Activated naive CD4-positive, alpha-beta T cell treated with anti-CD3 and anti-CD28 coated beads, Interleukin-2, amount 50 U/mL, for 24 hours (primary cell): Measurements from ENCODE around the gene APOL6.

Source experiments
- H3K27ac Mint-ChIP-seq: one replicate; pipeline ENCODE4 v1.8.0; 2021; ENCODE audit warnings: mild to moderate bottlenecking, mixed read lengths
- H3K27me3 Mint-ChIP-seq: one replicate; pipeline ENCODE4 v1.8.0; 2021; ENCODE audit warnings: mixed read lengths
- H3K36me3 Mint-ChIP-seq: one replicate; pipeline ENCODE4 v1.8.0; 2021; ENCODE audit warnings: mixed read lengths
- H3K4me1 Mint-ChIP-seq: one replicate; pipeline ENCODE4 v1.8.0; 2021; ENCODE audit warnings: mixed read lengths
- H3K4me3 Mint-ChIP-seq: one replicate; pipeline ENCODE4 v1.8.0; 2021; ENCODE audit warnings: mild to moderate bottlenecking, mixed read lengths
- H3K9me3 Mint-ChIP-seq: one replicate; pipeline ENCODE4 v1.8.0; 2021; ENCODE audit warnings: mixed read lengths

The APOL6 gene

DNA sequence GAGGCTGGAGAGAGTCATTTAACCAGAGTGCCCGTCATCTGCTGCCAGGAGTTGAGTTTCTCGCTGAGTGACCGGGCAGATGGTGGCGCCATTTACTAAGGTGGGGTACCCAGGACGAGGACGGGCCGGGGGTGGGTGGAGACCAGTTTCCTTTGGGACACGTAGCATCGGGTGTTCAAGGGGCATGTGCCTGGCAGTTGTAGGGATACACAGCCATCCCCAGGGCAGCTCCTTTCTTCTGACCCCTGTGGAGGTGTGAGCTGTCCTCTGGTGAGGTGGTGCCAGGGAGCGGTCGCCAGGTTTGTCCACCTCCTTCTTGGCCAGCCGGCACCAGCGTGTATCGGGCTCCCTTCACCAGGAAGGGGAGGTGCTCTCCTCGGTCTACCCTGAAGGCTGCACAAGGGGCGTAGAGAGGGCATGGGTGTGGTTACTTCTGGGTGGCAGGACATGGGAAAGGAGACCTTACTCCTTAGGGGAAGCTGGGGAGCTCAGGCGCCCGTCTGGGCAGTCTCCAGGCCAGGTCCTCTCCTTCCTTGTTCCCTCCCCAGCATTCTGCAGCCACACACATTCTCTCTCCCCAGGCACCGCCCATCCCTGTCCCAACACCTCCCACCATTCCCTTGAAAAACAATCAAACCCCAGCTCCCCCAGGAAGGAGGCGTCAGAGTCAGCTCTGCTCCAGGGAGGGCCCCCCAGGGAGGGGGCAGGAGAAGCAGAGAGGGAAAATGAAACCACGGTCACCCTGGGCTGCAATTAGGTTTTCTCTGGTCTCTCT is 20.8 kb upstream of the APOL6 start:
- Mint-ChIP-seq H3K4me1 (peaks cover 29% of the 10 kb centered on the region), H3K36me3 (peaks cover 2% of the 10 kb centered on the region), H3K27me3 (peaks cover 1% of the 10 kb centered on the region), H3K4me3 (peak overlapping the region; percentile 73), H3K27ac (peak overlapping the region; percentile 41), H3K9me3 (no peaks in the 10 kb centered on the region)

DNA sequence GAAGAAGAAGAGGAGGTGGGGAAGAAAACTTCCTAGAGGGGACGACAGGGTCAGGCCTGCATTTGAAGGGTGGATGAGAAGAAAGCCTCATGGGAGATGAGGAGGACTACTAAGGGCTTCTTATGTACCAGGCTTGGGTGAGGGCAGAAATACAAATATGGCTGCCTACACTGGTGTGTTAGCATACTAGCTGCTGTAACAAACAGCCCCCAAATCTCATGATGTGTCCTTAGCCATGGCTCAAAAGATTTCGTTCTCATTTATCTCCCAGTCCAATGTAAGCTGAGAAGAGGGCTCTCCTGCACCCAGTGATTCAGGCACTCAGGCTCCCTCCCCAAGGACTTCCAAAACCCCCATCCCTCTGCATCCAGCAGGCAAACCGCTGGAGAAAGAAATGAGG is 19.5 kb upstream of the APOL6 start:
- Mint-ChIP-seq H3K27me3 (peaks cover 1% of the 10 kb centered on the region), H3K4me3 (no peak overlapping the region), H3K36me3 (peaks cover 2% of the 10 kb centered on the region), H3K4me1 (peaks cover 32% of the 10 kb centered on the region), H3K9me3 (no peaks in the 10 kb centered on the region), H3K27ac (no peak overlapping the region)

DNA sequence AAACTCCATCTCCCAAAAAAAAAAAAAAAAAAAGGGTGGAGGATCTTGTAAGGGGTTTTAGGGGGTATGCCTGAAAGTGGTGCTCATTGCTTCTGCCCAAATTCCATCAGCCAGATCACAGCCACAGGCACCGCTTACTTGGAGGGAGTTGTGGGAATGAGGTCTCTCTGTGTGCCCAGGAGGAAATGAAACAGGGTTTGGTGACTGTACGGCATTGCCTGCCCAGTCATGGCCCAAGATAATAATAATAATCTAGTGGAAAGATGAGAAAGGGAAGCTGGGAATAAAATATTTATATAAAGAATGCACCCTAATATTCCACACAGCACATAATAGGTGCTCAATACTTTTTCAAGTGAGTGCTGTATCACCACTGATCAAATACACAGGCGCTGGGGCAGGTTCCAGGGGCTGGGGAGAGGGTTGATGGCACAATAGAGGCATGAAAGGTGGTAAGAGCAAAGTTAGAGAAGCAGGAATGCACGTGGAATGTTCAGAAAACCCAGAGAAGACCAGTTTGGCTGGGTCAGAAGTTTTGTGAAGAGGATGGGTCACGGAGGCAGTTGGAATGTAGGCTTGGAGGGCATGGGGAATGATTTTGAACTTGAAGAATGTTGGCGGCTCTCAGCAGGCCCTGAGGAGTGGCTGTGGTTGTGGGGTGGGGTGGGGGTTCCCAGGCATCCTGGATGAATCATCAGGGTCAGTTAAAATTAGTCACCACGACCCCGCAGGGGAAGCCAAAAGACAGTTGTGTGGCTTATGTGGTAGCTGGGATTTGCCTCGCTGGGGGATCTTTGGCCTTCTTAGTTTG is 18.6 kb upstream of the APOL6 start:
- Mint-ChIP-seq H3K9me3 (no peaks in the 10 kb centered on the region), H3K36me3 (peaks cover 2% of the 10 kb centered on the region), H3K4me1 (peaks cover 39% of the 10 kb centered on the region), H3K27me3 (peaks cover 1% of the 10 kb centered on the region), H3K27ac (peak overlapping the region; percentile 67), H3K4me3 (no peak overlapping the region)

DNA sequence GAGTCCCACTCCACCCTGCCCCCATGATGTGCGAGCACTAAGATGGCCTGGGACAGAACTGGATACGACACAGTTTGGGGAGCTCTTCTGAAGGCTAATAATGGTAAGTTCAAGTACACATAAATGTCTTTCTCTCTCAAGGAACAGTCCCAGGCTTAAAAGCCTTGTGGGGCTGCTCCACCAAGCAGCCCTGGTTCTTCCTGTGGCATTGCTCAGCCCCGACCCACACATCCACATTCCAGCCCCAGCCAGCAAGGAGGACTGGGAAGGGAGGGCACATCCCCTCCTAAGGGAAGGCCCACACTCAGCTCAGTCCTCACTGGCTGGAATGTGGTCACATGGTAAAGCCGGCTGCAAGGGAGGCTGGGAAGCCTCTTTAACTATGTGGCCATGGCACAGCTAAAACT is 17.9 kb upstream of the APOL6 start:
- H3K4me3 Mint-ChIP-seq, result no peak overlapping the region

DNA sequence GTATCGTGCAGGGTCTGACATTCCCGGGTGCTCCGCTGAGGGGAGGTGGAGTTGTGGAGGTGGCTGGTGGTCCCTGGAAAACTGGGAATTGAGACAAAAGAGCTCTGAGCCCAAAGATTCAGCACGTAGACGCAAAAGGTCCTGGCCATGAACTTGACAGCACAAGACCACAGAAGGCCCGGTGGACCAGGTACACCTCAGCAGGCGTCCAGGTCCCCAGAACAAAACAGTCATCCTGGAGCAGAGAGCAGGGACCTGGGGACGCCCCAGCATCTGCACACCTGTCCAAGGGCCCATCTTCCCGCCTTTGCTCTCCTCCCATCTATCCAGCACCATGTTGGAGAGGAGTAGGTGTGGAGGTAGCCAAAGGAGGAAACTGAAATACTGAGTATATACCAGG is 17.4 kb upstream of the APOL6 start:
- Mint-ChIP-seq H3K27ac (peak overlapping the region; percentile 79), H3K36me3 (peaks cover 2% of the 10 kb centered on the region), H3K9me3 (no peaks in the 10 kb centered on the region), H3K4me3 (no peak overlapping the region), H3K27me3 (no peaks in the 10 kb centered on the region), H3K4me1 (peaks cover 39% of the 10 kb centered on the region)

More for the DNA sequence above, 17.9 kb upstream of the APOL6 start:
- Mint-ChIP-seq H3K9me3 (no peaks in the 10 kb centered on the region), H3K27ac (peak overlapping the region; percentile 79), H3K36me3 (peaks cover 2% of the 10 kb centered on the region), H3K27me3 (no peaks in the 10 kb centered on the region), H3K4me1 (peaks cover 39% of the 10 kb centered on the region)

DNA sequence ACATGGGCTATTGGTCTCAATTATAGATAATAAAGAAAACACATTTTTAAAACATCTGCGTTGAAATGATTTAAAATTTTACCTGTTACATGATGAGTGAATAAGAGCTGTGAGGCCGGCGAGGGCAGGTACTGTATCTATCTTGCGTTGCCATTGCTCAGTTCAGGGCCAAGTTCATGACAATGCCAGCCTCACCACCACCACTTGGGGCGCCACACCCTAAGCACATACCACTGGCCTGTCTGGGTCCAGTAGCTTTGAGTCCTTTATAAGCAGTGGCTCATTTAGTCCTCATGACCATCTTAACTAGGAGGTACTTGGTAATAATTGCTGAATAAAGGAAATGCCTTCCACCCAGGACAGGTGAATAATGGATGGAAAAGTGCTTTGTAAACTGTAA is 16.6 kb upstream of the APOL6 start:
- Mint-ChIP-seq H3K9me3 (no peaks in the 10 kb centered on the region), H3K36me3 (peaks cover 2% of the 10 kb centered on the region), H3K4me3 (no peak overlapping the region), H3K4me1 (peaks cover 39% of the 10 kb centered on the region), H3K27me3 (no peaks in the 10 kb centered on the region), H3K27ac (no peak overlapping the region)

DNA sequence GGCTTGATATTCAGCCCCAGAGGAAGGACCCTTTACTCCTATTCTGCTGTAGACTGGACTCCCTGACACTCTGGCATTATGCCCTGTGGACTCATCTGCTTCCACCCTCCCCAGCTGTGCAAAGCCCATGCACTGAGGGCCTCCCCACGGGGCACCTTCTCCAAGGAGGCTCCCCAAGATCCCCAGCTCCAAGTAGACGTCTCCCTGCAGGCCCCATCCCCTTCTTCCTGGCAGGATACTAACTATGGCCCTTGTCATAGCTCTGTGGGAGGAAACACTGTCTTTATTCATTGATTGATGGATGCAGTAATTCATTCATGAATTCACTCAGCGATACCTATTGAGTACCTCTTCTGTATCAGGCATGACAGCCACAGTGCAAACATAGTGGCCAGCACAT is 15.3 kb upstream of the APOL6 start:
- H3K27ac Mint-ChIP-seq, result no peak overlapping the region
- H3K27me3 Mint-ChIP-seq, result no peaks in the 10 kb centered on the region
- peaks cover 28% of the 10 kb centered on the region for H3K4me1 Mint-ChIP-seq

DNA sequence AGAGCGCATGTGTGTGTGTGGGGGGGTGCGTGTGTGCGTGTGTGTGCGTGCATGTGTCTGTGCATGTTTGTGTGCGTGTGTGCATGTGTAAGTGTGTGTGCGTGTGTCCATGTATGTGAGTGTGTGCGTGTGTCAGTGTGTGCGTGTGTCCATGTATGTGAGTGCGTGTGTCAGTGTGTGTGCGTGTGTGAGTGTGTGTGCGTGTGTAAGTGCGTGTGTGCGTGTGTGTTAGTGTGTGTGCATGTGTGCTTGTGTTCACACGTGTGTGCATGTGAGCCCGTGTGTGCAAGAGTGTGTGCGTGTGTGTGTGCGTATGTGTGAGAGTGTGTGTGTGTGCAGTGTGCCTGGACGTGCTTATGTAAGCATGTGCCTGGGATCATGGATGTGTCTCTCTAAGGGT is 14.7 kb upstream of the APOL6 start:
- Mint-ChIP-seq H3K36me3 (peaks cover under 1% of the 10 kb centered on the region), H3K27ac (no peak overlapping the region)

More for the DNA sequence above, 15.3 kb upstream of the APOL6 start:
- Mint-ChIP-seq H3K9me3 (no peaks in the 10 kb centered on the region), H3K36me3 (peaks cover 2% of the 10 kb centered on the region), H3K4me3 (no peak overlapping the region)

DNA sequence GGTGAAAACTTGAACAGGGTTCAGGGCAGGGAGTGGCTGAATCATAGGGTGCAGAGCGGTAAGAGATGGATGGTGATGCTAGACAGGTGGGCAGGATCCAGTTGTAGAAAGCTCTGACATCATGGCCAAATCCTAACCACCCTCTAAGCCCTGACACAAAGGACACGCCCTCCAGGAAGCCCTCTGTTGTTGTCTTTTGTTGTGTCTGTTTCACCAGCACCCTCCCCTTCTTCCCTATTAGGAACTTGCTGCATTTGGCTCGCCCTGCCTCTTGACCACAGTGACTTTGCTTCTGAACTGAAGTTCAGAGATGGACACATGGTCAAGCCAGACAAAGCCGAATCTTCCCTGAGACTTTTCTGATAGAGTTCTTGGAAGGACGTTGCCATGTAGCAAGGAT is 14.2 kb upstream of the APOL6 start:
- no peaks in the 10 kb centered on the region for H3K36me3 Mint-ChIP-seq
- peaks cover 28% of the 10 kb centered on the region for H3K4me1 Mint-ChIP-seq
- no peaks in the 10 kb centered on the region for H3K27me3 Mint-ChIP-seq
- H3K4me3 Mint-ChIP-seq, result no peak overlapping the region
- no peak overlapping the region for H3K27ac Mint-ChIP-seq
- H3K9me3 Mint-ChIP-seq, result no peaks in the 10 kb centered on the region

More for the DNA sequence above, 14.7 kb upstream of the APOL6 start:
- no peaks in the 10 kb centered on the region for H3K27me3 Mint-ChIP-seq
- H3K4me1 Mint-ChIP-seq, result peaks cover 28% of the 10 kb centered on the region
- H3K9me3 Mint-ChIP-seq, result no peaks in the 10 kb centered on the region
- no peak overlapping the region for H3K4me3 Mint-ChIP-seq

DNA sequence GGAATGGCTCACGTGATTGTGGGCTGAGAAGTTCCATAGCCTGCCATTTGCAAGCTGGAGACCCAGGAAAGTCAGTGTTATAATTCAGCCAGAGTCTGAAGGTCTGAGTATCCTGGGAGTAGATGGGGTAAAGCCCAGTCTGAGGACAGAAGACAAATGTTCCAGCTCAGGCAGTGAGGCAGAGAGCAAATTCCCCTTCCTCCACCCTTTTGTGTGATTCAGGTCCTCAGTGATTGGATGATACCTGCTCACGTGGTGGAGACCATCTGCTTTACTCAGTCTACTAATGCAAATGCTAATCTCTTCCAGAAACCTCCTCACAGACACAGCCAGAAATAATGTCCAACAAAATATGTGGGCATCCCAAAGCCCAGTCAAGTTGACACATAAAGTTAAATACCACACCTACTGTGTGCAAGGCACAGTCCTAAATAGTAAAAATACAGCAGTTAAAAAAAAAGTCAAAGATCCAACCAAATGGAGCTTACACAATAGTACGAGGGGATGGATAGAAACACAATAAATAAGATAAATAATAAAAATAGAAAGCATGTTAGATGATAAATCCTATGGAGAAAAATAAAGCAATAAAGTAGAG is 13.2 kb upstream of the APOL6 start:
- Mint-ChIP-seq H3K27ac (peak overlapping the region; percentile 71), H3K9me3 (no peaks in the 10 kb centered on the region), H3K27me3 (no peaks in the 10 kb centered on the region), H3K4me1 (peaks cover 20% of the 10 kb centered on the region), H3K4me3 (no peak overlapping the region), H3K36me3 (no peaks in the 10 kb centered on the region)

DNA sequence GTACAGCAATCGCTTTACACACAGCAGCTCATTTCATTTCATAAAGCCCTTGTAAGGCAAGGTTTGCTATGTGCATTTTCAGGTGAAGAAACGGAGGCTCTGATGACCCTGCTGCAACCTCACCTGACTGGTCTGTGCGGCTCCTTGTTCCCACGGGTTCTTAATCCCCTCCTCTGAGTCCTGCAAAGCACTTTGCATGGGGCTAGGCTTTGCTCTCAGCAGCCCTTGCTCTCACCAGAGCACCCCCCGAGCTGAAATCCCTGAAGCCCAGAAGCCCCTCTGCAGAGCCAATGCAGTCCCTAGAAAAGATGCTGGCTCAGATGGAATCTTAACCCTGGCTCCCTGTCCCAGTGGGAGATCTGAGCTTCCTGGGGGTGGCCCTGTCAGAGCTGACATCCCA is 11.0 kb upstream of the APOL6 start:
- H3K9me3 Mint-ChIP-seq, result no peaks in the 10 kb centered on the region
- peaks cover 14% of the 10 kb centered on the region for H3K4me1 Mint-ChIP-seq
- no peaks in the 10 kb centered on the region for H3K36me3 Mint-ChIP-seq
- H3K27me3 Mint-ChIP-seq, result no peaks in the 10 kb centered on the region
- no peak overlapping the region for H3K27ac Mint-ChIP-seq
- H3K4me3 Mint-ChIP-seq, result no peak overlapping the region

DNA sequence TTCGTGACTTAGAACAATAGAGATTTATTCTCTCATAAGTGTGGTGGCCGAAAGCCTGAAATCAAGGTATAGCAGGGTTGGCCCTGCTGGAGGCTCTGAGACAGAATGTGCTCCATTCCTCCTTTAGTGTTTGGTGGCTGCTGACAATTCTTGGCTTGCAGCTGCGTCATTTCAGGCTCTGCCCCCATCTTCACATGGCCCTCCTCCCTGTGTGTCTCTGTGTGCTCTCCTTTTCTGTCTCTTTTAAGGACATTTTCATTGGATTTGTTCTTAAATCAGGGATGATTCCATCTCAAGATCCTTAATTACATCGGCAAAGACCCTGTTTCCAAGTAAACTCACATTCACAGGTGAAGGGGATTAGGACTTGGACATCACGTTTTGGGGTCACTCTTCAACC is 10.2 kb upstream of the APOL6 start:
- H3K9me3 Mint-ChIP-seq, result no peaks in the 10 kb centered on the region
- no peaks in the 10 kb centered on the region for H3K27me3 Mint-ChIP-seq
- peaks cover 14% of the 10 kb centered on the region for H3K4me1 Mint-ChIP-seq
- H3K36me3 Mint-ChIP-seq, result no peaks in the 10 kb centered on the region
- H3K27ac Mint-ChIP-seq, result no peak overlapping the region
- H3K4me3 Mint-ChIP-seq, result no peak overlapping the region

DNA sequence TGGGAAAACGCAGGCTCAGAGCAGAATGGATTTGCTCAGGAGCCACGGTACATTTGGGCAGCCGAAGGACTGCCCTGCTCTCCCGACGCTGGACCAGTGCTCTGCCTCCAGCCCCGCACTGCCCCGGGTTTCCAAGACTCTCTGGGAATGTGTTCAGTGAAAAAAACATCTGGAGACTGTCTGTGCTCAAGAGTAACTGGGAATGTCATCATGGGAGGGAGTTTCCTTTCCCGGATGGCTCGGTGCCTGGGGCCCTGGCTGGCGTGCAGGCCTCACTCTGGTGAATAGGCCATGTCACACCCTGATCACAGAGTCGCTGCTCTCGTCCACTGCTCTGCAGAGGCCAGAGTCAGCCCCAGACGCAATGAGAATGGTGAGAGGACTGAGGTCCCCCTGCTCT is 9.8 kb upstream of the APOL6 start:
- H3K36me3 Mint-ChIP-seq, result no peaks in the 10 kb centered on the region
- H3K9me3 Mint-ChIP-seq, result no peaks in the 10 kb centered on the region
- H3K4me1 Mint-ChIP-seq, result peaks cover 10% of the 10 kb centered on the region
- H3K27me3 Mint-ChIP-seq, result no peaks in the 10 kb centered on the region
- no peak overlapping the region for H3K4me3 Mint-ChIP-seq
- no peak overlapping the region for H3K27ac Mint-ChIP-seq

DNA sequence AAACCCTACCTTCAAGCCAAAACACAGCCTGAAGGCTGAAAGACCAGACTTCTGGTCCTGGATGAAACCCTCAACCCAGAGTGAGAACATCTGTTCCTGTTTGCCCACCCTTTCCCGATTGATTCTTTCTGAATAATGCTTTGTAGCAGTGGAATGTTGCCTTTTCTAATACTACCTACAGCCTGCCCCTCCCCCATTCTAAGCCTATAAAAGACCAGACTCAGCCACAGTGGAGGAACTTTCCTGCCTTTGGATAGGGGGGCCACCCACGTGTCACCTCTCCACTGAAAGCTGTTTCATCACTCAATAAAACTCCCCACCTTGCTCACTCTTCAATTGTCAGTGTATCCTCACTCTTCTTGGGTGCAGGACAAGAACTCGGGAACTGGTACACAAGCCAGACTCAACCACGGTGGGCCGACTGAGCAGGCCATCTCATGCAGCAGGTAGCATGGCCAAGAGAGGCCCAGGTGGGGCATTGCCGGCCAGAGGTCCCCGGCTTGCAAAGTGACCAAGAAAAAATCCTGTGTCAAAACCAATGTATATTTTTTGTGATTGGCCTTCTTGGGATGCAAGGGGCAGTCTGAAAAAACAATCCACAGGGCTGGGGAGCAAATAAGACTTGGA is 6.6 kb upstream of the APOL6 start:
- no peak overlapping the region for H3K4me3 Mint-ChIP-seq
- no peak overlapping the region for H3K27ac Mint-ChIP-seq
- no peaks in the 10 kb centered on the region for H3K36me3 Mint-ChIP-seq
- no peaks in the 10 kb centered on the region for H3K27me3 Mint-ChIP-seq
- peaks cover 1% of the 10 kb centered on the region for H3K4me1 Mint-ChIP-seq
- no peaks in the 10 kb centered on the region for H3K9me3 Mint-ChIP-seq

DNA sequence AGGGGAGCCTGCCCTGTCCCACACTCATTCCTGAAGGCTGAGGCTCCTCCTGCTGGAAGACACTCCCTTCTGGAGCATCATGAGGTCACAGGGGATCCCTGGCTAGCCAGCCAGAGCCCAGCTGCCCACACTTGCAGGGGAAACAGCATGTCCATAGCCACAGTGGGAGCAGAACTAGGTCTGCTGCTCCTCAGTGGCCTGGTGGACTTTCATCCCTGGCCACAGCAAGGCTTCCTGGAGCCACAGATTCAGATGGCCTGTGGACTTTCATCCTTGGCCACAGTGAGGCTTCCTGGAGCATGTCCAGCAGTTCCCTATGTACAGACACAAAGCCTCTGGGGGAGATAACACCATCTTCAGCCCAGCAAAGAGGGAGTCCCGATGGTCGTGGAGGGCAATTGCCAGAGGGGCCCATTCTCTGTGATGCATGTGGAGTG is 5.9 kb upstream of the APOL6 start:
- no peaks in the 10 kb centered on the region for H3K9me3 Mint-ChIP-seq

More for the DNA sequence above, 5.9 kb upstream of the APOL6 start:
- Mint-ChIP-seq H3K36me3 (no peaks in the 10 kb centered on the region), H3K27ac (no peak overlapping the region), H3K4me1 (peaks cover 9% of the 10 kb centered on the region), H3K4me3 (no peak overlapping the region), H3K27me3 (no peaks in the 10 kb centered on the region)
